Spleen (tissue), 7 donors: ENCODE data around the gene SEMA5B.

Experiments
- CTCF ChIP-seq, 11 experiments: fragments of 200-600 bp in 7 of 11; fragments of 450-650 bp in 4 of 11; sonication (generic) in 4 of 11; IDR thresholded peaks in 8 of 11; conservative IDR thresholded peaks in 3 of 11; 1 replicate in 7 of 11; 2 replicates in 4 of 11; pipeline versions ENCODE4 v1.4.0 to v1.8.0; 2016 to 2021; ENCODE audit warnings: antibody characterized with exemption in 11 of 11, inconsistent platforms in 4 of 11, mild to moderate bottlenecking in 1 of 11
- POLR2A ChIP-seq, 3 donors: fragments of 450-650 bp; IDR thresholded peaks; one replicate each; pipeline ENCODE4 v1.5.1; 2017; ENCODE audit warnings: antibody characterized with exemption in 3 of 3, mild to moderate bottlenecking in 1 of 3
- POLR2AphosphoS5 ChIP-seq, 3 donors: sonication (generic); formaldehyde crosslinking; IDR thresholded peaks; one replicate each; pipeline ENCODE4 v1.5.1; 2017; ENCODE audit warnings: antibody characterized with exemption in 3 of 3
- donor health status: DM: no; HTN: no; CAD: no; lungs with moderate emphysema.
- donor health status: DM: no; HTN: no; CAD: no.
- donor health status: DM: no; HTN: no; CAD: no.

GRCh38 chr3:122868322-122868721 is 159.2 kb downstream of the SEMA5B start:
- no peak for TF ChIP-seq CTCF (IDR thresholded peaks at IDR 0.05 in 8 of 11, conservative IDR thresholded peaks at IDR 0.05 in 3 of 11)
- TF ChIP-seq POLR2AphosphoS5 (IDR thresholded peaks at IDR 0.05): no peak
- no peak for TF ChIP-seq POLR2A (IDR thresholded peaks at IDR 0.05)
